Naive B cell (primary cell): ENCODE measurements around the gene CNTNAP5. TPM values are rescaled to one million over a fixed set of nuclear protein-coding genes. Genes with fewer than 3 reads are reported as not detected.
"Not testable (repeated sequence)": the region's sequence is repeated elsewhere in the genome, so short reads cannot be mapped to it uniquely, and the experiment has no call there.

Experiments
- ATAC-seq, 2 donors: fragments of 150-1000 bp; cut with Tn5 transposase; 2 replicates each; pipeline ENCODE4 v1.10.0; 2021; ENCODE audit warnings: low read depth in 2 of 2, mild to moderate bottlenecking in 2 of 2, moderate library complexity in 2 of 2
- DNase-seq: peaks from one replicate; pipeline ENCODE4 v3.0.0; 2022
- H3K27ac Mint-ChIP-seq, 6 donors: one replicate each; pipeline ENCODE4 v1.8.0; 2020 to 2022; ENCODE audit warnings: mild to moderate bottlenecking in 6 of 6, mixed read lengths in 6 of 6, moderate library complexity in 5 of 6, inconsistent platforms in 2 of 6
- H3K27me3 Mint-ChIP-seq, 3 donors: one replicate each; pipeline ENCODE4 v1.8.0; 2021 to 2022; ENCODE audit warnings: mixed read lengths in 3 of 3, mild to moderate bottlenecking in 1 of 3
- H3K36me3 Mint-ChIP-seq, 2 donors: one replicate each; pipeline ENCODE4 v1.8.0; 2020 to 2022; ENCODE audit warnings: mixed read lengths in 2 of 2, inconsistent platforms in 1 of 2, mild to moderate bottlenecking in 1 of 2
- H3K4me1 Mint-ChIP-seq, 3 donors: one replicate each; pipeline ENCODE4 v1.8.0; 2020 to 2022; ENCODE audit warnings: mixed read lengths in 3 of 3, inconsistent platforms in 1 of 3, mild to moderate bottlenecking in 1 of 3, moderate library complexity in 1 of 3
- H3K4me3 Mint-ChIP-seq, 8 donors: one replicate each; pipeline ENCODE4 v1.8.0; 2020 to 2022; ENCODE audit warnings: mild to moderate bottlenecking in 8 of 8, mixed read lengths in 8 of 8, moderate library complexity in 8 of 8, inconsistent platforms in 2 of 8
- H3K9me3 Mint-ChIP-seq, 7 donors: one replicate each; pipeline ENCODE4 v1.8.0; 2020 to 2022; ENCODE audit warnings: mixed read lengths in 7 of 7, mild to moderate bottlenecking in 5 of 7, inconsistent platforms in 2 of 7, moderate library complexity in 1 of 7
- polyA plus RNA-seq, 6 donors: library from polyadenylated mRNA; unstranded; fragments of 300-500 nt; fragmentation: Illumina TruSeq; gene quantifications; one replicate each; pipeline ENCODE4 v1.2.3, GENCODE V29; 2021; ENCODE audit warnings: low read depth in 6 of 6

Gene CNTNAP5
- polyA plus RNA-seq, 6 donors from 2014 or later: not detected

DNA sequence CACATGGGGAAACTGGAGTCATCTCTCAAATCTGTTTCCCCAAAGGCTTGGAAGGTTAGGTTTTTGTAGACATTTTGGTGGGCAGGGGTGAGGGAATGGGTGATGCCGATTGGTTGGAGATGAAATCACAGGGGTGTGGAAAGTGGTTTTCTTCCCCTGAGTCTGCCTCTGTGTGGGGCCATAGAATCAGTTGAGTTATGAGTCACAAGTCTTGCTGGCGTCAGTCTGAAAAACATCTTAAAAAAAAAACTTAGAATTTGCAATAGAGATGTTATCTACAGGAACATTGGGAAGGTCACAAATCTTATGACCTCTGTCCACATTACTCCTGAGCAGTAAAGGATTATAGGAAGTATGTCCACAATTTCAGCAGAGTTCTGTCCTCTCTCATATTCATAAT lies 314.6 kb downstream of the CNTNAP5 start:
- no peak for ATAC-seq
- no peak for DNase-seq
- H3K9me3 Mint-ChIP-seq: peaks cover 0 to 10% (median 3%) of the 10 kb centered on the region in 7 donors
- no peaks in the 10 kb centered on the region for H3K4me1 Mint-ChIP-seq
- no peaks in the 10 kb centered on the region for H3K36me3 Mint-ChIP-seq
- H3K27ac Mint-ChIP-seq: no peak overlapping the region
- H3K4me3 Mint-ChIP-seq: no peak overlapping the region
- no peaks in the 10 kb centered on the region for H3K27me3 Mint-ChIP-seq

- no peaks in the 10 kb centered on the region for H3K27me3 Mint-ChIP-seq
- DNase-seq: no peak
- no peaks in the 10 kb centered on the region for H3K36me3 Mint-ChIP-seq
- no peak overlapping the region for H3K4me3 Mint-ChIP-seq
- H3K4me1 Mint-ChIP-seq: no peaks in the 10 kb centered on the region
- ATAC-seq: no peak
- H3K9me3 Mint-ChIP-seq: peaks cover 0 to 6% (median 2%) of the 10 kb centered on the region in 7 donors
- no peak overlapping the region for H3K27ac Mint-ChIP-seq
Measured at GRCh38 chr2:124343827-124344498, 318.9 kb downstream of the CNTNAP5 start.

DNA sequence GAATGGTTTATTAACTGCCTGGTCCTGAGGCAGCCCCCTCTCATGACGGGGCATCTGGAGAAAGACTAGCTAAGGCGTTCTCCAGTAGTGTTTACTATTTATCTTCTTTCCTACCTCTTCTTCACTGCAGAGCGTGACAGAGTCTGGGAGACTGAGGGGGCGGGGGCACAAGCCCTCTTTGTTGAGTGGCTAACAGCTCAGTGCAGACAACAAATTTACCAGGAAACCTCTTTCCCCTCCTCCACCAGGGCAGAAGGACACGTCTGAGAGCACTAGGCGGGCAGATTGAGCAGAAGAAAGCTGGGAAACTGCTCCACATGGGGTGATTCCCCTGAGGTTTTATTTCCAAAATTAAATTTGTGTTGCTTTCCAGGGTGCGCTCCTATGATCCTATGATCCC lies 322.1 kb downstream of the CNTNAP5 start:
- Mint-ChIP-seq H3K36me3 (no peaks in the 10 kb centered on the region), H3K27me3 (no peaks in the 10 kb centered on the region), H3K4me3 (no peak overlapping the region), H3K27ac (no peak overlapping the region), H3K9me3 (peaks cover 0 to 6% (median 2%) of the 10 kb centered on the region in 7 donors), H3K4me1 (no peaks in the 10 kb centered on the region)
- ATAC-seq: no peak
- DNase-seq: no peak

DNA sequence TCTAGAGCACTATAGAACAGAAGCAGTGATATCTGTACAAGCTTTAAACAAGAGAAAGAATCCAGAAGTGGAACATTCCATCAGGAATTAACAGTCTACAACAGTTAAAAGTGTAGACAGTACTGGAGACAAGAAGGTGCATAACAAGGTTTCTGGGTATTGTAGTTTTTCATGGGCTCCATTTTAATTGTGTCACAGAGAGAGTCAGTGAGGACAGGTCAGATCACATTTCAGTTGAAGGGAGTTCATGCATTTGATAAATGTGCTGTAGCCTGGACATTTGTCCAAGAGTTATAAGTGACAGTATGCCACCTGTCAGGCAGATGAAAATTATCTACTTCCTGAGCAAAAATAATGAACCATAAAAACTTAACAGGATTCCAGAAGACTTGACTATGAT lies 328.6 kb downstream of the CNTNAP5 start:
- Mint-ChIP-seq H3K27ac (no peak overlapping the region), H3K4me3 (no peak overlapping the region), H3K4me1 (no peaks in the 10 kb centered on the region), H3K9me3 (peaks cover 0 to 7% (median 0%) of the 10 kb centered on the region in 7 donors), H3K36me3 (no peaks in the 10 kb centered on the region), H3K27me3 (no peaks in the 10 kb centered on the region)
- ATAC-seq (no peak), DNase-seq (no peak)

DNA sequence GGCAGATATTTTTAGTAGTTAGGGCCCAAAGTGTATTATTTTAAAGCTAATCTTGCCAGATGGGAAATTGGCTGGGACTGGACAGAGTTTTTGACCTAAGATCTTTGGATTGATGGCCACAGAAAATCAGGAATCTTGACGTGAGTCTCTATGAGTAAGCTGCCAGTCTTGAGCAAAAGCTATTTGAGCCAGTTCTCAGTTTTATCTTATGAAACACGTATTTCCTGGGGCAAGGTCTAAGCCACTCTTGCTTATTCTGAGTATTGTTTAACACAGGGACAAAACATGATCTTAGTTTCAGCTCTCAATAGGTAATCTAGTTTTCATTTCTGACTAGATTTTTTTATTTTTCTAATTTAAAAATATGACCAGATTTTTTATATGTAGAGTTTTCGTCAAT lies 329.4 kb downstream of the CNTNAP5 start:
- Mint-ChIP-seq H3K27ac (no peak overlapping the region), H3K4me1 (no peaks in the 10 kb centered on the region), H3K27me3 (no peaks in the 10 kb centered on the region), H3K4me3 (peak overlapping the region in 1 of 8 donors; percentile 33), H3K9me3 (peaks cover 0 to 7% (median 0%) of the 10 kb centered on the region in 7 donors), H3K36me3 (no peaks in the 10 kb centered on the region)
- no peak for ATAC-seq
- no peak for DNase-seq

GRCh38 chr2:124361966-124362365 lies 336.9 kb downstream of the CNTNAP5 start:
- H3K9me3 Mint-ChIP-seq: peaks cover 5 to 14% (median 7%) of the 10 kb centered on the region in 7 donors
- peak overlapping the region in 1 of 6 donors; percentile 37 for H3K27ac Mint-ChIP-seq
- H3K36me3 Mint-ChIP-seq, DNase-seq, H3K27me3 Mint-ChIP-seq, H3K4me3 Mint-ChIP-seq, ATAC-seq, H3K4me1 Mint-ChIP-seq: not testable (repeated sequence)

DNA sequence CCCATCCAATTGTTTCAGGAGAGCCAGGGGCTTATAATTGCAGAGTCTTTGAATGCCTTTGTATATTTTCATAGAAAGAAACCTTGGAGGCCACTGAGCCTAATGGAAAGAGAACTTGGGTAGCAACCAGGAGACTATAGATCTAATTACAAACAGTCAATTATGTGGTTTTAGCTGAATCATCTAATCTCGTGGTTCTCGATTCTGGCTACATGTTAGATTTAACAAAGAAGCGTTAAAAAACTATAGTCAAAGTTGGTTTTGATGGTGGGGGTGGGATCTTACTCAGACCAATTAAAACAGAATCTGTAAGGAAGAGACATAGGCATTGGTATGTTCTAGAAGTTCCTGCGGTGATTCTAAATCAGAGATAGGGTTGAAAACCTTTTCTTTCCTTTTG lies 344.1 kb downstream of the CNTNAP5 start:
- peaks cover 0 to 12% (median under 1%) of the 10 kb centered on the region in 7 donors for H3K9me3 Mint-ChIP-seq
- H3K4me3 Mint-ChIP-seq: no peak overlapping the region
- DNase-seq (no peak), ATAC-seq (no peak)
- H3K27ac Mint-ChIP-seq: no peak overlapping the region
- no peaks in the 10 kb centered on the region for H3K36me3 Mint-ChIP-seq
- no peaks in the 10 kb centered on the region for H3K27me3 Mint-ChIP-seq
- H3K4me1 Mint-ChIP-seq: no peaks in the 10 kb centered on the region

- DNase-seq (no peak), ATAC-seq (no peak)
- Mint-ChIP-seq H3K27me3 (no peaks in the 10 kb centered on the region), H3K4me1 (no peaks in the 10 kb centered on the region), H3K36me3 (no peaks in the 10 kb centered on the region), H3K9me3 (peaks cover 0 to 9% (median 5%) of the 10 kb centered on the region in 7 donors), H3K27ac (no peak overlapping the region), H3K4me3 (no peak overlapping the region)
Measured at GRCh38 chr2:124380221-124380749, 355.2 kb downstream of the CNTNAP5 start.

- Mint-ChIP-seq H3K4me1 (no peaks in the 10 kb centered on the region), H3K9me3 (peaks cover 0 to 7% (median 3%) of the 10 kb centered on the region in 7 donors), H3K27me3 (no peaks in the 10 kb centered on the region), H3K27ac (no peak overlapping the region), H3K4me3 (no peak overlapping the region), H3K36me3 (no peaks in the 10 kb centered on the region)
- no peak for DNase-seq
- no peak for ATAC-seq
Measured at GRCh38 chr2:124382067-124382618, 357.1 kb downstream of the CNTNAP5 start.

DNA sequence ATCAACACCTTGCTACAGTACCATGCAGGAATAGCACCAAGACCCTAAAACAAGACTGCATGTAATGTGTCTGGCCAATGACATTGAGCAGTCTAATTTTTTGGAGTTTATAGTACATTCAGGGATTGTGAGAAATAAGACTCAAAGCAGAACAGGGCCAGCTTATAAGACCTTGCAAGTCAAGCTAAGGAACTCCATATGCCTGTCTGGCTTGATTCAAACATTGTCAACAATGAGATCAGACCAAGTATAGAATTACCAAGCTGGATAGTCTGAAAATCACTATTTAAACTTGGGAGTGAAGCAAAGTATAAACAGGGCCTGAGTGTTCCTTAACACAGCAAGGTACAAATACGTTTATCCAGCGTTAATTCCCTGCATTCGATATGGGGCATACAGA lies 370.9 kb downstream of the CNTNAP5 start:
- no peaks in the 10 kb centered on the region for H3K36me3 Mint-ChIP-seq
- H3K27ac Mint-ChIP-seq: no peak overlapping the region
- ATAC-seq (no peak), DNase-seq (no peak)
- no peaks in the 10 kb centered on the region for H3K27me3 Mint-ChIP-seq
- H3K4me3 Mint-ChIP-seq: no peak overlapping the region
- H3K4me1 Mint-ChIP-seq: no peaks in the 10 kb centered on the region
- H3K9me3 Mint-ChIP-seq: peaks cover 0 to 3% (median 0%) of the 10 kb centered on the region in 7 donors

- ATAC-seq (no peak), DNase-seq (no peak)
- H3K27ac Mint-ChIP-seq: peak overlapping the region in 1 of 6 donors; percentile 63
- H3K36me3 Mint-ChIP-seq: no peaks in the 10 kb centered on the region
- no peaks in the 10 kb centered on the region for H3K4me1 Mint-ChIP-seq
- no peak overlapping the region for H3K4me3 Mint-ChIP-seq
- no peaks in the 10 kb centered on the region for H3K27me3 Mint-ChIP-seq
- peaks cover 1 to 20% (median 4%) of the 10 kb centered on the region in 7 donors for H3K9me3 Mint-ChIP-seq
Measured at GRCh38 chr2:124402274-124402673, 377.2 kb downstream of the CNTNAP5 start.

- not testable (repeated sequence) for H3K27me3 Mint-ChIP-seq, ATAC-seq, DNase-seq, H3K36me3 Mint-ChIP-seq, H3K4me1 Mint-ChIP-seq, H3K4me3 Mint-ChIP-seq, H3K27ac Mint-ChIP-seq
- peaks cover 2 to 20% (median 5%) of the 10 kb centered on the region in 7 donors for H3K9me3 Mint-ChIP-seq
Measured at GRCh38 chr2:124407836-124408534, 382.9 kb downstream of the CNTNAP5 start.

GRCh38 chr2:124424074-124424473 lies 399.0 kb downstream of the CNTNAP5 start:
- no peaks in the 10 kb centered on the region for H3K27me3 Mint-ChIP-seq
- H3K9me3 Mint-ChIP-seq: peaks cover 4 to 21% (median 11%) of the 10 kb centered on the region in 7 donors
- H3K4me3 Mint-ChIP-seq: no peak overlapping the region
- H3K27ac Mint-ChIP-seq: no peak overlapping the region
- no peaks in the 10 kb centered on the region for H3K36me3 Mint-ChIP-seq
- DNase-seq (no peak), ATAC-seq (no peak)
- H3K4me1 Mint-ChIP-seq: no peaks in the 10 kb centered on the region

DNA sequence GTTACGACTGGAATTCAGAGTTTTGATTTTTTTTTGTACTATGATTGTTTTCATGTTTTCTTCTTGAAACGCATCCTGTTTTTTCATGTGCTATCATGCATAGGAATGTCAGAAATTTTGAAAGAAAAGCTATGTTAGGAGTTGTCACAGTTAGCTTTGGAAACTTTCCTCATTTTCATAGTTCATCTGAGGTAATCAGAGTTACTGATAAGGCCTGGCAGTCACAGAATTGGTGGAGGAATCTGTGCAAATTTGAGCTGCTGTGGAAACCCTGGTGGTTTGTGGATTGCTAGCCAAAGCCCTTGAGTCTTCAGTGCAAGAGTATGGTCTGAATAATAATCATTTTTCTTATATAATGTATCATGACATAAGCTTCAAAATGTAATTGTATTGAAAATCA lies 401.0 kb downstream of the CNTNAP5 start:
- DNase-seq (no peak), ATAC-seq (no peak)
- no peaks in the 10 kb centered on the region for H3K4me1 Mint-ChIP-seq
- no peaks in the 10 kb centered on the region for H3K36me3 Mint-ChIP-seq
- no peak overlapping the region for H3K4me3 Mint-ChIP-seq
- H3K9me3 Mint-ChIP-seq: peaks cover 4 to 20% (median 11%) of the 10 kb centered on the region in 7 donors
- H3K27me3 Mint-ChIP-seq: no peaks in the 10 kb centered on the region
- H3K27ac Mint-ChIP-seq: no peak overlapping the region
